ENCODE results near the gene MIA3. TPM values are rescaled to one million over a fixed set of nuclear protein-coding genes. Genes with fewer than 3 reads are reported as not detected.

The MIA3 gene
- 19.5 to 22.6 TPM (median 22.3 TPM) in 5 replicates for total RNA-seq (2022; extraction: Qiagen RNA extraction; ENCODE audit: low read depth)

GRCh38 chr1:222618001-222618879 lies at the start of gene MIA3:
Gene MIA3, plus strand, starts transcription at chr1:222618097. Its CDS starts 14 bp downstream, at chr1:222618111.

GRCh38 chr1:222589462-222590302 lies 28.2 kb upstream of the MIA3 start, which contains the start of gene TAF1A:
Gene TAF1A, minus strand, starts transcription at chr1:222589933.

GRCh38 chr1:222712253-222713090 lies 94.6 kb downstream of the MIA3 start, which contains the start of the genes AIDA and BROX:
Gene AIDA, minus strand, starts transcription at chr1:222712491. Its CDS starts 174 bp downstream, at chr1:222712317.
Gene BROX, plus strand, starts transcription at chr1:222712564. Its CDS starts 3,136 bp downstream, at chr1:222715700.

Other genes starting within 250 kb of the MIA3 start
- gene HHIPL2, start 70.0 kb upstream of the MIA3 start, total RNA-seq (2022; extraction: Qiagen RNA extraction; ENCODE audit: low read depth) = 9.3 to 12.1 TPM (median 10.8 TPM) in 5 replicates
- 8.6 to 12.8 TPM (median 12.0 TPM) in 5 replicates for gene TAF1A, start 28.2 kb upstream of the MIA3 start, total RNA-seq (2022; extraction: Qiagen RNA extraction; ENCODE audit: low read depth)
- gene AIDA, start 94.4 kb downstream of the MIA3 start, total RNA-seq (2022; extraction: Qiagen RNA extraction; ENCODE audit: low read depth) = 40.0 to 70.0 TPM (median 67.4 TPM) in 5 replicates
- 11.3 to 23.0 TPM (median 20.5 TPM) in 5 replicates for gene BROX, start 94.5 kb downstream of the MIA3 start, total RNA-seq (2022; extraction: Qiagen RNA extraction; ENCODE audit: low read depth)
- not detected in 5 replicates for gene FAM177B, start 119.1 kb downstream of the MIA3 start, total RNA-seq (2022; extraction: Qiagen RNA extraction; ENCODE audit: low read depth)
- 1.4 to 2.3 TPM (median 1.7 TPM) in 5 replicates for gene DISP1, start 196.9 kb downstream of the MIA3 start, total RNA-seq (2022; extraction: Qiagen RNA extraction; ENCODE audit: low read depth)

Data from A549 treated with RU486 at 1 μM for 4 hours (cell line).